Limb (tissue), 2 donors: ENCODE measurements around the gene RBMS1.

Experiments used
- DNase-seq, 2 donors: peaks; one replicate each; pipeline ENCODE4 v3.0.0-alpha.2; 2016; ENCODE audit errors: extremely low spot score in 2 of 2

RBMS1 gene

GRCh38 chr2:160279813-160280465 is 213.7 kb downstream of the RBMS1 start:
- DNase-seq: no peak

GRCh38 chr2:160278879-160279177 is 214.8 kb downstream of the RBMS1 start:
- DNase-seq: no peak

DNA sequence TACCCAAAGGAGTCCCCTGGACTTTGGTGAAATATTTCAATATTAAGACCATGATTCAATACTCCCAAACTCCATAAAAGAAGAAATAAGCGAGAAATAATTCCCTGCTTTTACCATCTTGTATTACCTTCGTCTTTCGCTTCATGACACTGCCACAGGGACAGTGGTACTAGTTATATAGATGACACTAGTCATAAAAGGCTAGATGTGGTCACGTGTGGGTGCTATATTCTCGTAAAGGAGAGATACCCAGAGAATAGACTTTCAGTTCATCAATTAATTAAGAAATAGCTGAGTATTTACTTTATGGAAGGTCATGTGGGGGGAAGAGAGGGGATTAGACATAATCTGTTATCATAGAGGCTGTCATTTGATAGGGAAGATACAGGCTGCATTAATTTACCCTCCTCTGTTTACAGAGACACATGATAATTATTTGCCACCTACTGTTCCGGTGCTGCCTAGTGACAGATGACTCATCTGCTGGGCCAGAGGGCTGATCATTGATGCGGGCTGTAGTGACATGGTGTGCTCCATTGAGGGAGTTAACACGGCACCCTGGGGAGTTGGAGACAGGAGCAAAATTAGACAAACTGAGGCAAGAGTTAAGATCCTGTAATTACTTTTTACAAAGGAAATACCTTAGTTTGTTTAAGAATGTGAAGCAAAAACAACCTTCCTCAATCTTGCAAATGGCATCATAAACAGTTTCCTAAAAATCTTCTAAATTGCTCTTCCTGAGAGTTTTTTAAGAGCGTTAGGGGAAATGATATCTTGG is 215.3 kb downstream of the RBMS1 start:
- DNase-seq: no peak

GRCh38 chr2:160277151-160277550 is 216.5 kb downstream of the RBMS1 start:
- DNase-seq: no peak

- no peak for DNase-seq
Measured at GRCh38 chr2:160275656-160276055, 218.0 kb downstream of the RBMS1 start.

DNA sequence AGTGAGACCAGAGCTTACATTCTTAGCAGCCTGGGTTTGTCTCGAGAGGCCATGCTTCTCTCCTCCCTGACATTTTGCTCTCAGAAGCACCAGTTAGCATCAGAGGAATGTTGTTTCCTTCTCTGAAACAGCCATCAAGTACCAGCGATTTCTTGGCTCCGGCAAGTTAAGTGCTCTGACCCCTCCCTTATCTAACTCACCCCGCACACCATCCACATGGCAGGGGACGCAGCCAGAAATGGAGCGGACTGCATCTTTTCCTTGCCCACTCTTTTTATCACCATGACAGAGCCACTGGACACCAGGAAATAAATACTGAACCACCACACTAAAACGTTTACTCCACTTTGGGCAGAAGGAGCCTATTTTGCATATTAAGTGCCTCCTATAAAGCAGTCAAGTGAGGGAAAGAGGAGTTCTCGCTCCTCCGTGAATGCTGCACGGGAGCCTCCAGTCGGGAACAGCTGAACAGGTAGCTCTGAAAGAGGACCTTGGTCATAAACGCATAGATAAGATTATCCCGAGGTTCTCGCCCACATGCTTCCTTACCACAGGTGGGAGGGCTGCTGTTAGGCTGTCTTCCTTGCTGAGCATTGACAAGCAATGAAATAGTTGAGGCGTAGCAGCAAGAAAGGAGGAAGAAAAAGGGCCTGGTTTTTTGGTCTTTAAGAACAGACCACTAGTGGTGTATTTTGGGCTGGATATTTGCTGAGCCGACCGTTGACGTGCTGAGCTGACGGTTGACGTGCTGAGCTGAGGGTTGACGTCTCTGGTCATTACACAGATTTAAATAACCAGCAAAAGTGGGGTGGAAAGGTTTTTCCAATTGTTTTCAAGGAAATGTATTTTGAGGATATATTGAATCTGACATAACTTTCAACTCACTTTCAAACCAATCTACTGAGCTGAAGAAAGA is 222.2 kb downstream of the RBMS1 start:
- DNase-seq: no peak

DNA sequence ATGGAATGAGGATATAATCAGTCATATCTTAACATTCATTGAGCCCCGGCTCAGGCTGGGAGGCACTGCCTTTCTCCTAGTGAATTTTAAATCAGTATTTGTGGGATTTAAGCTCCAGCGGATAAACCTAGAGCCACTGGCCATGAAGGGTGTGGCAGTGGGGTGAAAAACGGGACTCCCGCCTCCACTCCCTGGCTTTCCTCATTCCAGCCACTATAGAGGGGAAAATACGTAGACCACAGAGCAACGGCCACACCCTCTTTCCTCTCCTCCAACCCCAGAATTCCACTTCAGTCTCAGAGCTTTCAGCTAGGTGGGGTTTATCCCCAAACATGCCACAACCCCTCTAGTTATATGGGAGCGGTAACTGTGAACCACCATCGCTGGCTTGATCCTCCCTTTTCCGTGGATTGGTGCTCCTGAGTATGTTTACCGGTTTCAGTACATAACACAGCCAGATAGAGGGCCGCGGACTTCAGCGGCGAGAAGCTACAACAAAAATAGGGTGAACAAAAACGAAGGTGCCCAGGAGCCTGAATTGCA is 223.0 kb downstream of the RBMS1 start:
- DNase-seq: peak in 1 of 2 donors; percentile 59

DNA sequence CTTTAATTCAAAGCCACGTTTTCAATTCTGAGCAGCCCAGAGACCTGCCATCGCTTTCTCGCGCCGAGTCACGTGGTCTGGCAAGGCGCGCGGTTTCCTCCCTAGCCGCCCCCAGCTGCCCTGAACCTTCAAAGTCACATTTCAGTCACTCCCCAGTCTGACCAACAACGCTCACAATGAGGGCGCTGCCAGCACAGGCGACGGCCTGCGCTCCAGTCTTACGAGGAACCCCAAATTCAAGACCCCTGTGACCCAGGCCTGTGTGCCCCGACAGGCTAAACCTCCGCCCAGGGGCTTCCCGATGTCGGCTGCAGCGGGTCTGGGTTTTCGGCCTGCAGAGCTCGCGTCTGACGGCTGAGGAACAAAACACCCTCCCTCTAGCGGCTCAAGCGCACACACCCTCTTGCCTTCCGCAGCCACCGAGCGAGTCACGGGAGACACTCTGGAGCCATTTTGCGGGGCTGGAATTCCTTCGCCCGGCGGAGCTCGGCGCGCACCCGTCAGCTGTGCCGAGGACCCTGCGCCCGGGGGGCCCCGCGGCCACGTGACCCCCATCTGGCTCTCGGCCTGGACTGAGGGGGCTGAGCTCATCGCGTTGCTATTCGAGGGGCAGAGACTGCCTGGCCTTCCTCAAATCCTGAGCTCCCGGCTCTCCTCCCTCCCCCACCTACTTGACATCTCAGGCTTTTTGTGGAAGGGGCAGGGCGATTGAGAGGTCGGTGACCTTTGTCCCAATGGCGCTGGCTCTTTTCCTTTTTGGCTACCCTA is 223.6 kb downstream of the RBMS1 start:
- DNase-seq: peak; percentile 92 to 95

- no peak for DNase-seq
Measured at GRCh38 chr2:160269365-160269764, 224.2 kb downstream of the RBMS1 start.

- DNase-seq: no peak
Measured at GRCh38 chr2:160268151-160268781, 225.3 kb downstream of the RBMS1 start.

- DNase-seq: no peak
Measured at GRCh38 chr2:160267692-160268091, 225.9 kb downstream of the RBMS1 start.

DNA sequence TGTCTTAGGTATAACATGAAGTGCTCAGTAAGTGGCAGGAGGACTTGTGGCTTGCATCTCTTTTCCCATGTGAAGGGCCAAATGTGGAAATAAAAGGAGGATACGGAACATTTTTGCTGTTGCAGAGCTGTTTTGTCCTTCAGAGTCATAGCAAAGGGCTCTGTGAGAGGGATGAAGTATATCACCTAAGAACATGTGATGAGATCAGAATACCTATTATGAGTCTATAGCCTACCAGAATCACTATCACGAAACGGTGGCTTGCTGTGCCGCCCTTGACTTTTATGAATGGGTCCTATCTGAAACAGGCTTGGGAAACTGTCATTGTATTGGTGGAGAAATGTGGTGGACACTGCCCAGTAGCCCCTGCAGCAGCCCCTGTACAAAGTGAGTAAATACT is 226.6 kb downstream of the RBMS1 start:
- DNase-seq: no peak

DNA sequence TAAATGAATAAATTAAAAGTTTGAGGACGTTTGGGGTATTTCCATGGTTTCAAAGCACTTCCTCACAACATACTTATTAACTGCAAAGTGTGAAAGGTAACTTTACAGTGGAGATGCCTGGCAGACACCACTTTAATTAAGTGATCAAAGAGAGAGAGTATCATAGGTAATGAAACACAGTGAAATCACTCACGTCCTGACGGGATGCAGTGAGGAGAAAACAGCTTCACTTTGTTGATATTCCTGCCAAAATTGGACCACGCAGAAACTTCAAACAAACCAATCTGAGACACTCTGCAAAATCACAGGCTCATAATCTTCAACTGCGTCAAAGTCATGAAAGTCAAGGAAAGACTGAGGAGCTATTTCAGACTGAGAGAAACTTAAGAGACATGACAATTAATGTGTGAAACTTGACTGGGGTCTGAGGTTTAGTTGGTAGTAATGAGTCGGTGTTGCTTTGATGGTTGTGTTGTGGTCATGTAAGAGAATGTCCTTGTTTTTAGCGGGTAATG is 227.5 kb downstream of the RBMS1 start:
- no peak for DNase-seq

- no peak for DNase-seq
Measured at GRCh38 chr2:160264308-160264707, 229.3 kb downstream of the RBMS1 start.

- no peak for DNase-seq
Measured at GRCh38 chr2:160261732-160262131, 231.9 kb downstream of the RBMS1 start.

DNA sequence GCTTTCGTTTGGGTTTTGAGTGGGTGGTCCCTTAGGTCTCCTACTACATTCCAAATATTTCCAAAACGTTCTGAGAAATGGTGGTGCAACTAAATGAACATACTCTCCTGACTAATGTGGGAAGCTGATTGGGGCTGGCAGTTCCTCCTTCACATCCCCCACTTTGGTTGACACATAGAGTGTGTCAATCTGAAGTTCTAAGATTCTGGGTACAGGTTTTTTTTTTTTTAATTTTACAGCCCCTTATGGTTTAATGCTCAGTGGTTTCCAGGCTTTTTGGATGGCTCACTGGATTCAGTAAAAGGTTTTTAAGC is 235.2 kb downstream of the RBMS1 start:
- no peak for DNase-seq

GRCh38 chr2:160257743-160258491 is 235.7 kb downstream of the RBMS1 start:
- DNase-seq: no peak

GRCh38 chr2:160257041-160257742 is 236.4 kb downstream of the RBMS1 start:
- DNase-seq: no peak

DNA sequence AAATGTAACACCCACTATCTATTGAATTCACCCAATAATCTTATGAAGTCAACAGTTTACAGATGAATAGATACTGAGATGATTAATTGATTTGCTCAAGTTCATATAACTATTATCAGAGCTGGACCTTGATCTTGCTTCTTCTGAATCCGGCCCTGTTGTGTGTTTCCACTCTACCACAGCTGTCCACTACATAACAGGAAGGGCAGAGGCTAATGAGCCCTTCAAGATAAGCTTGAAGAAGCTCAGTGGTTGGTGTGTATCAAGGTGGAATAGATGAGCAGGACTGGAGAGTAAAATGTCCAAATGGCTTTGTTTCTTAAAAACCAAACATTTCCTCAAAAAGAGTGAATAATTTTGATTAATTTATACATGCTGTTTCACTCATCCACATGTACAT is 237.1 kb downstream of the RBMS1 start:
- DNase-seq: no peak
